Measurements from ENCODE around the gene FGF3. TPM values are rescaled to one million over a fixed set of nuclear protein-coding genes. Genes with fewer than 3 reads are reported as not detected.

FGF3 gene
- total RNA-seq (ENCODE audit: low replicate concordance): not detected in 2 replicates

- Histone ChIP-seq H3K27ac (no peak within 1 kb of the TSS), H3K4me2 (peak within 1 kb of the TSS; percentile 87), H3K27me3 (peaks cover 100% of the 10 kb centered on the region), H3K79me2 (ENCODE audit: low read depth) (no peaks in the 10 kb centered on the region), H3K4me3 (peak within 1 kb of the TSS; percentile 51), H2AFZ (replicated peaks) (peak within 1 kb of the TSS; percentile 34), H3F3A (ENCODE audit: low read depth) (peaks cover 6% of the 10 kb centered on the region), H3K36me3 (no peaks in the 10 kb centered on the region), H3K9me3 (ENCODE audit: low read depth) (no peaks in the 10 kb centered on the region), H3K4me1 (peaks cover 15% of the 10 kb centered on the region), H4K20me1 (ENCODE audit: low read depth) (peaks cover 17% of the 10 kb centered on the region), H3K9ac (no peak within 1 kb of the TSS)
- peak; percentile 68 for DNase-seq (ENCODE audit: low spot score)
- Mint-ChIP-seq H3K4me1 (peaks cover 14% of the 10 kb centered on the region), H3K27ac (no peak within 1 kb of the TSS), H3K27me3 (ENCODE audit: insufficient read depth, low read depth) (peaks cover 57% of the 10 kb centered on the region), H3K36me3 (no peaks in the 10 kb centered on the region), H3K4me3 (no peak within 1 kb of the TSS), H3K9me3 (no peaks in the 10 kb centered on the region)
- TF ChIP-seq EZH2 (IDR thresholded peaks at IDR 0.05) (peak; percentile 96), CTCF (IDR thresholded peaks at IDR 0.05) (no peak), EZH2phosphoT487 (IDR thresholded peaks at IDR 0.05) (peak; percentile 77)
These were observed at the start of gene FGF3 for GRCh38 chr11:69818603-69819441. TSS of gene FGF3 (minus strand) at chr11:69819416. CDS start at chr11:69818933, 483 bp downstream.

- Histone ChIP-seq H3K9me3 (ENCODE audit: low read depth) (no peaks in the 10 kb centered on the region), H3F3A (ENCODE audit: low read depth) (peaks cover 14% of the 10 kb centered on the region), H3K36me3 (no peaks in the 10 kb centered on the region), H3K4me2 (peak overlapping the region; percentile 52), H3K4me1 (peaks cover 26% of the 10 kb centered on the region), H3K79me2 (ENCODE audit: low read depth) (no peaks in the 10 kb centered on the region), H3K27me3 (no peaks in the 10 kb centered on the region), H2AFZ (replicated peaks) (no peak overlapping the region), H3K4me3 (no peak overlapping the region), H4K20me1 (ENCODE audit: low read depth) (no peaks in the 10 kb centered on the region), H3K27ac (no peak overlapping the region), H3K9ac (no peak overlapping the region)
- Mint-ChIP-seq H3K27ac (peak overlapping the region; percentile 93), H3K4me1 (peaks cover 57% of the 10 kb centered on the region), H3K36me3 (no peaks in the 10 kb centered on the region), H3K4me3 (no peak overlapping the region), H3K9me3 (peaks cover 4% of the 10 kb centered on the region), H3K27me3 (ENCODE audit: insufficient read depth, low read depth) (peaks cover 30% of the 10 kb centered on the region)
- DNase-seq (ENCODE audit: low spot score): no peak
- TF ChIP-seq EZH2phosphoT487 (IDR thresholded peaks at IDR 0.05) (no peak), EZH2 (IDR thresholded peaks at IDR 0.05) (no peak), CTCF (IDR thresholded peaks at IDR 0.05) (no peak)
These were observed 49.7 kb upstream of the FGF3 start for GRCh38 chr11:69868871-69869270.

GRCh38 chr11:69868006-69868810 lies 49.0 kb upstream of the FGF3 start:
- Mint-ChIP-seq H3K36me3 (no peaks in the 10 kb centered on the region), H3K9me3 (peaks cover 4% of the 10 kb centered on the region), H3K4me1 (peaks cover 59% of the 10 kb centered on the region), H3K27ac (peak overlapping the region; percentile 93), H3K27me3 (ENCODE audit: insufficient read depth, low read depth) (peaks cover 30% of the 10 kb centered on the region), H3K4me3 (no peak overlapping the region)
- Histone ChIP-seq H2AFZ (replicated peaks) (no peak overlapping the region), H3K9ac (no peak overlapping the region), H3K4me1 (peaks cover 26% of the 10 kb centered on the region), H3K79me2 (ENCODE audit: low read depth) (no peaks in the 10 kb centered on the region), H3K36me3 (no peaks in the 10 kb centered on the region), H3K4me3 (no peak overlapping the region), H3K27me3 (no peaks in the 10 kb centered on the region), H4K20me1 (ENCODE audit: low read depth) (no peaks in the 10 kb centered on the region), H3K4me2 (peak overlapping the region; percentile 52), H3K27ac (no peak overlapping the region), H3F3A (ENCODE audit: low read depth) (peaks cover 14% of the 10 kb centered on the region), H3K9me3 (ENCODE audit: low read depth) (no peaks in the 10 kb centered on the region)
- TF ChIP-seq EZH2 (IDR thresholded peaks at IDR 0.05) (no peak), EZH2phosphoT487 (IDR thresholded peaks at IDR 0.05) (no peak), CTCF (IDR thresholded peaks at IDR 0.05) (no peak)
- DNase-seq (ENCODE audit: low spot score): peak; percentile 90

All from neural progenitor cell (in vitro differentiated cells).